Fibroblast of villous mesenchyme (primary cell): ENCODE results near the gene CREBRF. TPM values are rescaled to one million over a fixed set of nuclear protein-coding genes. Genes with fewer than 3 reads are reported as not detected.

Source experiments
- DNase-seq: peaks from one replicate; pipeline ENCODE4 v3.0.0-alpha.2; 2010; ENCODE audit warnings: low read depth
- H3K4me3 ChIP-seq: 2 replicates; pipeline ENCODE4 v1.5.1; 2011; ENCODE audit warnings: low read depth, mild to moderate bottlenecking, low read length
- CTCF ChIP-seq: IDR thresholded peaks from 2 replicates; pipeline ENCODE4 v1.5.1; 2012; ENCODE audit warnings: low read depth, mild to moderate bottlenecking, low read length; ENCODE audit not compliant: insufficient read depth
- total RNA-seq: library from RNA; depleted of rRNA; stranded (reverse); fragments of >200 nt; gene quantifications from 2 replicates; pipeline ENCODE4 v1.2.3, GENCODE V29; 2012

CREBRF gene
- total RNA-seq, 1 donor = 15.5 TPM

DNA sequence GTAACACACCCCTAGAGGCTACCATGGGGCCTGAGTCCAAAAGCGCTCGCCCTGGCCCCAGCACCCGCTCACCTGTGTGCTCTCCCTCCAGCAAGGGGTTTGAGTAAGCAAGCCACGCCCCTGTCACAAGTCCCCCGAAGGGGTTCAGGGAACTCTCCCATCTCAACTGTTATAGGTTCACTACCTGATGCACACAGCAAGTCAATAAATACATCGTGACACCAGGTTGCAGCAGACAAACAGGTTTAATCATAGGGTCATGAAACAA, 8.4 kb upstream of the CREBRF start:
- no peak for TF ChIP-seq CTCF
- no peak for DNase-seq
- no peak overlapping the region for H3K4me3 ChIP-seq

- no peak for TF ChIP-seq CTCF
- peak; percentile 37 for DNase-seq
- H3K4me3 ChIP-seq = no peak overlapping the region
Observed at GRCh38 chr5:173050791-173051190, 5.4 kb upstream of the CREBRF start.

DNA sequence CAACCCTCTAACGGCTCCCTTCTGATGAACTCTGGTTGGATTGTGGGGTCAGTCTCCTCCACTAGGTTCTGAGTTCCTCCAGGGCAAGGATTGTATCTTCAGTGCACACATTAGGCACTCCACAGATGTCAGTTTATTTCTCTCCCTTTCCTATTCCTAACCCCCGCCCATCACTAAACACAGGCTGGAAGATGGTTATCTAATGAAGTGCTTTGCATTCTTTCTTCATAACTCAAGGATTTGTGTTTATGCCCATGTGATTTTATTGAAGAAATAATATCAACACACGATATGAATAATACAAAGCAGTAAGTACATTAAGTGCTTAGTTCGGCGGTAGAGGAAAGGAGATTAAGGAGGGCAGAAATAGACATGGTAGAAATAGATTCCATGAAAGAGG, 4.4 kb upstream of the CREBRF start:
- no peak overlapping the region for H3K4me3 ChIP-seq
- TF ChIP-seq CTCF = no peak
- DNase-seq = peak; percentile 83

DNA sequence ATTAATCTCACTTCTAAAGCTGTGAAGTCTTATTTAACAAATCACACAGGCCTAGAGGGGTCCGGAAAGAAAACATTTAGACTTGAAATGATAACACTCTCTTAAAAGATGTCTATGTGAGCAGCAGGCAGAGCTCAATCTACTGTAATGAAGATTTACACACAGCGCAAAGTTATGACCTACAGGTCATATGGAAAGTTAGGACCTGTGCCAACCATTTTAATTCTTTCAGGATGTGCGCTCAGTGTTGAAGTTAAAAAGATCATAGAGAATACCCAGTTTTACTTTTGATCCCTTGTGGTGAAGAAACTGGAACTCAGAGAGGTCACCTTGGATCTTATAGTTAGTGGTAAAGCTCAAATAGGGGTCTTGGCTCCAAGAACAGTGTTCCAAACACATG, 3.1 kb upstream of the CREBRF start:
- DNase-seq = peak; percentile 39
- TF ChIP-seq CTCF = no peak
- no peak overlapping the region for H3K4me3 ChIP-seq

- DNase-seq = no peak
- no peak for TF ChIP-seq CTCF
- H3K4me3 ChIP-seq = peak overlapping the region; percentile 58
Observed at GRCh38 chr5:173055042-173055721, 970 bp upstream of the CREBRF start.

GRCh38 chr5:173055722-173055982, 500 bp upstream of the CREBRF start:
- DNase-seq = no peak
- H3K4me3 ChIP-seq = peak overlapping the region; percentile 58
- TF ChIP-seq CTCF = no peak

- DNase-seq = no peak
- TF ChIP-seq CTCF = no peak
- peak overlapping the region; percentile 76 for H3K4me3 ChIP-seq
Observed at GRCh38 chr5:173056783-173057061, 570 bp downstream of the CREBRF start.
